Measurements from ENCODE around the gene ITSN1.
"Not testable (repeated sequence)": the region's sequence is repeated elsewhere in the genome, so short reads cannot be mapped to it uniquely, and the experiment has no call there.

The ITSN1 gene

DNA sequence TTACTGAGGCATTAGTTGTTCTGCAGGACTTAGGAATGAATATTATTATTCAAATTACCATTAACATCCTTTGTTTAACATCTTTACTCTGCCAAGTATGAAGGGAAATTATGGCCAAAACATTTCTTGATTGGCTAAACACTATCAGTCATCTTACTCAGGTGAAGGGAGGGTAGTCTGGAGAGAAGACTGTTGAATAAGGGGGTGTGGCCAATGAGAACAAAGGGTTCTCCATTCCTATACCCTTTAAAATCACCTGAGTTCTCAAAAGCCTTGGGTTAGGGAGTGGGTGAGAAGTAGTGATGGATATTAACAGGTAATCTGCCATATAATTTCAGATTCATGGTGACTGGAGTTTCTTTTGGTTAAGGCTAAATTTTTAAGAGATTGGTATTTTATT, 20.0 kb upstream of the ITSN1 start:
- H3K4me3 ChIP-seq (ENCODE audit: control insufficient read depth, low read depth, low read length), result no peak overlapping the region
- DNase-seq (ENCODE audit: low read depth), result no peak
- TF ChIP-seq, protein P1, sequence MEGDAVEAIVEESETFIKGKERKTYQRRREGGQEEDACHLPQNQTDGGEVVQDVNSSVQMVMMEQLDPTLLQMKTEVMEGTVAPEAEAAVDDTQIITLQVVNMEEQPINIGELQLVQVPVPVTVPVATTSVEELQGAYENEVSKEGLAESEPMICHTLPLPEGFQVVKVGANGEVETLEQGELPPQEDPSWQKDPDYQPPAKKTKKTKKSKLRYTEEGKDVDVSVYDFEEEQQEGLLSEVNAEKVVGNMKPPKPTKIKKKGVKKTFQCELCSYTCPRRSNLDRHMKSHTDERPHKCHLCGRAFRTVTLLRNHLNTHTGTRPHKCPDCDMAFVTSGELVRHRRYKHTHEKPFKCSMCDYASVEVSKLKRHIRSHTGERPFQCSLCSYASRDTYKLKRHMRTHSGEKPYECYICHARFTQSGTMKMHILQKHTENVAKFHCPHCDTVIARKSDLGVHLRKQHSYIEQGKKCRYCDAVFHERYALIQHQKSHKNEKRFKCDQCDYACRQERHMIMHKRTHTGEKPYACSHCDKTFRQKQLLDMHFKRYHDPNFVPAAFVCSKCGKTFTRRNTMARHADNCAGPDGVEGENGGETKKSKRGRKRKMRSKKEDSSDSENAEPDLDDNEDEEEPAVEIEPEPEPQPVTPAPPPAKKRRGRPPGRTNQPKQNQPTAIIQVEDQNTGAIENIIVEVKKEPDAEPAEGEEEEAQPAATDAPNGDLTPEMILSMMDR (conservative IDR thresholded peaks at IDR 0.05; ENCODE audit: control insufficient read depth, insufficient read depth, low read depth, low read length), result no peak

DNA sequence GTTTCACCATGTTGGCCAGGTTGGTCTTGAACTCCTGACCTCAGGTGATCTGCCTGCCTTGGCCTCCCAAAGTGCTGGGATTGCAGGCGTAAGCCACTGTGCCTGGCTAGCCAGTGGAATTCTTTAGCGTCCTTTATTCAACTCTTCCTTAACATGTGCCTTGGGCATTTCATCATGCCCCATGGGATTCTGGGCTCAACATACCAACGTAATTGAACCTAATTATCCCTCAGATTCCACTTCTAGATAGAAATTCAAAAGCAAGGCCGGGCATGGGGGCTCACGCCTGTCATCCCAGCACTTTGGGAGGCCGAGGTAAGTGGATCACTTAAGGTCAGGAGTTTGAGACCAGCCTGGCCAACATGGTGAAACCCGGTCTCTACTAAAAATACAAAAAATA, 16.1 kb upstream of the ITSN1 start:
- DNase-seq (ENCODE audit: low read depth); H3K4me3 ChIP-seq (ENCODE audit: control insufficient read depth, low read depth, low read length): not testable (repeated sequence)

DNA sequence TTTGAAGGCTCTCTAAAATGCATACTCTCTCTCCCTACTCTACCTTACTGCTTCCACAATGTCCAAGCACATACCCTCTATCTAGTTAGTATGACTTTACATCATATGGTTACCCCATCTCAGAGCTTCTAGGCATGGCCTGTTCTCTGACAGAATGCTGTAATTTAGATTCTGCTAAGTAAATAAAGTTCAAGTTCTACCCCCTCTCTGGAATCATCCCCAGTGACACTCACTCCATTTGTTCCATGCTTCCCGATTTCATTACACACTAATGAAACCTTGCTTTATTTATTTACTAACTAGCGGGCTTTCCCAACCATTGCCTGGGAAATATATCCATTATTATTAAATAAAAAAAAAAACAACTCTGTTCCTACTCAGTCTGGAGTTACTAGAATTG, 8.0 kb upstream of the ITSN1 start:
- TF ChIP-seq, protein P1 (conservative IDR thresholded peaks at IDR 0.05; ENCODE audit: control insufficient read depth, insufficient read depth, low read depth, low read length), result no peak
- DNase-seq (ENCODE audit: low read depth), result no peak
- no peak overlapping the region for H3K4me3 ChIP-seq (ENCODE audit: control insufficient read depth, low read depth, low read length)

DNA sequence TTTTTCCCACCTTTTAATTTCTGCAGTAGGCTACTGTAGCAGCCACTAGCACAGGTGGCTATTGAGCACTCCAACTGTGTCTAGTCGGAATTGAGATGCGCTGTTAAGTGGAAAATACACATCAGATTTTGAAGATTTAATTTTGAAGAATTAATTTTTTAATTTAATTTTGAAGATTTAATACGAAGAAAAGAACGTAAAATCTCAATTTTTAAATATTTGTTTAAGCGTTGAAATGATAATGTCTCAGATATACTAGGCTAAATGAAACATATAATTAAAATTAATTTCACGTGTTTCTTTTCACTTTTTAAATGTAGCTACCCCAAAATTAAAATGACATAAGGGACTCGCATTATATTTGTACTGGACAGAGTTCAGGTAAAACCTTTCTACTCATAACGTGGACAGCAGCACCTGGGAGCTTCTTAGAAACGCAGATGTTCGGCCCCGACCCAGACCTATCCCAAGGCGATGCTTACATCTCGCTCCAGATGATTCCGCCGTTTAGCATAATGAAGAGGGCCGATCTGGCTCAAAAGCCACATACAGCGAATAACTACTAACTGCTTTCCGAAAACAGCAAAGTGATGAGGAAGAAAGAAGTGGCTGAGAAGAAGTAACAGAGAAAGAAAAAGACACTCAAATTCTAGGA, 1.5 kb upstream of the ITSN1 start:
- peak; percentile 36 for DNase-seq (ENCODE audit: low read depth)
- H3K4me3 ChIP-seq (ENCODE audit: control insufficient read depth, low read depth, low read length), result peak overlapping the region; percentile 95
- TF ChIP-seq, protein P1 (conservative IDR thresholded peaks at IDR 0.05; ENCODE audit: control insufficient read depth, insufficient read depth, low read depth, low read length), result no peak

DNA sequence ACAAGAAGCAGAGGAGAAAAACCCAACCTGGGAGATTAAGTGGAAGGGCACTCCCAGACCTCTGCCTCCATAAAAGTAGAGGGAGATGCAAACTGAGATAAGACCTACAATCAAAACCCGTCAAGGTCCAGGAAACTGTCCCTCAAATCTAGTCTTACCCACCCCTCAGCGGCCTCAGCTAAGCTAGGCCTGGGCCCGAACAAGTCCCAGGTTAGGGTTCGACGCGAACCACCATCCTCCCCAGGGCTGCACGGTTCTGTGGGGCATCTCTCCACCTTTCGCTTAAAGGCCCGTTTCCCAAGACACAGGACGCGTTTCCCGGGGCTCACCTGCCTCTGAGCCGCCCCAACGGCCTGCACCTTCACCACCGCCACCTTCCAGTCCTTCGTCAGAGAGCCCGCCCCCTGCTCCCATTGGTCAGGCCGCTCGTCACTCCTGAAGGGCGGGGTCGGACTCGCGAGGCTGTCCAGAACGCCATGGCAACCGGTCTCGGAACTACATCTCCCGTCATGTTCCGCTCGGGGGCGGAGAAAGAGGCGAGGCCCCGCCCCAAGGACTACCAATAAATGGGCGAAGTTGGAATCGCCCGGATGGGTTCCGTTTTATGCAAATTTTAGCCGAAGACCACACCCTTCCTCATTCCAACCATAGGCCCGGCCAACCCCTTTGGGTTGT, 812 bp upstream of the ITSN1 start, which contains the start of gene CRYZL1:
CRYZL1 (minus strand) TSS at position 390 of the 675 bp plus-strand sequence. CDS start 10,190 bp downstream, outside the sequence.
- TF ChIP-seq, protein P1 (conservative IDR thresholded peaks at IDR 0.05; ENCODE audit: control insufficient read depth, insufficient read depth, low read depth, low read length), result no peak
- H3K4me3 ChIP-seq (ENCODE audit: control insufficient read depth, low read depth, low read length), result peak within 1 kb of the TSS; percentile 95
- peak; percentile 99 for DNase-seq (ENCODE audit: low read depth)

DNA sequence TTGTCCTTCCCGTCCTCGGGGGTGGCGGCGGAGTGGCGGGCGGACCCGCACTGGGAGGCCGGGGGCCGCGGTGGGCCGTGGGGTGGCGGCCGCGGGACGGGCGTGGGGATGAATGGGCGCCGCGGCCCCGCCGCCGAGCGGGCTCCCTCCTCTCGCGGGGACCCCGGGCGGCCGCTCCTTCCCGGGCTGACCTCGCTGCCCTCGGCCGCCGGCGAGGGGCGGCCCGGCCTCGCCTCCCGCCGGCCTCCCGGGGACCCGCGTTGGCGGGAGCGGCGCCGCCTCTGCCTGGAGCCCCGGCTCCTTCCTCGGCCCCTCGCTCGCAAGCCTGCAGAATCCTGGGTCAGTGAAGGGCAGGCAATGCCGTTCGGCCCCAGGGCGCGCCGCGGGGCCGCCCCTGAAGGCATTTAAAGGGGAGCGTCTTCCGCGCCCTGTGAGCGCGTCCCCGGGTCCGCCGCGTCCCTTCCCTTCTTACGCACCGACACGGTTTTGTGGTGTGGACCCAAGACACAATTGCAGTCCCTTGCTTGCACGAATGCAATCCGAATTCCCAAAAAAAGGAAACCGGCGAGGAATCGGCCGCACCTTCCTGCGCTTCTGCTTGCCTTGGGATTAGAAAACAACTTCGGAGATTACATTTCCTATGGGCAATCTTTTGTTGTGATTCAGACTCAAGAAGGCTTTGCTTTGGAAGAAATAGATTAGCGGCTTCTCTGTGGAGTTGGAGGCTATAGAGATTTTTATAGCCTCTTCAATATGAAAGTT, 776 bp downstream of the ITSN1 start:
- peak overlapping the region; percentile 95 for H3K4me3 ChIP-seq (ENCODE audit: control insufficient read depth, low read depth, low read length)
- peak; percentile 26 for DNase-seq (ENCODE audit: low read depth)
- TF ChIP-seq, protein P1 (conservative IDR thresholded peaks at IDR 0.05; ENCODE audit: control insufficient read depth, insufficient read depth, low read depth, low read length), result no peak
